Lung microvascular endothelial cell (primary cell): ENCODE measurements around the gene SUPT3H. TPM values are rescaled to one million over a fixed set of nuclear protein-coding genes. Genes with fewer than 3 reads are reported as not detected.

ENCODE experiments used
- DNase-seq, 2 donors: peaks; one replicate each; pipeline versions ENCODE4 v3.0.0 to v3.0.0-alpha.2; 2010; ENCODE audit warnings: low read depth in 2 of 2
- total RNA-seq: library from RNA; depleted of rRNA; stranded (reverse); fragments of >200 nt; gene quantifications from 2 replicates; pipeline ENCODE4 v1.2.1, GENCODE V29; 2014

The SUPT3H gene
- total RNA-seq, 1 donor from 2014 or later: 2.8 TPM

- no peak for DNase-seq
Measured at GRCh38 chr6:44850312-44850711, 527.4 kb downstream of the SUPT3H start.

- no peak for DNase-seq
Measured at GRCh38 chr6:44849806-44850205, 527.9 kb downstream of the SUPT3H start.

- DNase-seq: no peak
Measured at GRCh38 chr6:44843734-44844133, 534.0 kb downstream of the SUPT3H start.

- DNase-seq: no peak
Measured at GRCh38 chr6:44842616-44843015, 535.1 kb downstream of the SUPT3H start.

GRCh38 chr6:44841829-44842228 is 535.9 kb downstream of the SUPT3H start:
- DNase-seq: no peak

- DNase-seq: no peak
Measured at GRCh38 chr6:44837741-44838140, 540.0 kb downstream of the SUPT3H start.

GRCh38 chr6:44837255-44837654 is 540.5 kb downstream of the SUPT3H start:
- DNase-seq: no peak

- DNase-seq: no peak
Measured at GRCh38 chr6:44833248-44833647, 544.5 kb downstream of the SUPT3H start.

GRCh38 chr6:44831002-44831610 is 546.6 kb downstream of the SUPT3H start:
- DNase-seq: no peak

- no peak for DNase-seq
Measured at GRCh38 chr6:44829836-44830235, 547.9 kb downstream of the SUPT3H start.

- no peak for DNase-seq
Measured at GRCh38 chr6:44828780-44829179, 549.0 kb downstream of the SUPT3H start.

- DNase-seq: no peak
Measured at GRCh38 chr6:44826025-44826676, 551.6 kb downstream of the SUPT3H start.

GRCh38 chr6:44825273-44825672 is 552.5 kb downstream of the SUPT3H start:
- no peak for DNase-seq

- no peak for DNase-seq
Measured at GRCh38 chr6:44824567-44824966, 553.2 kb downstream of the SUPT3H start.

GRCh38 chr6:44820759-44821158 is 557.0 kb downstream of the SUPT3H start:
- no peak for DNase-seq

GRCh38 chr6:44820321-44820720 is 557.4 kb downstream of the SUPT3H start:
- DNase-seq: no peak

- no peak for DNase-seq
Measured at GRCh38 chr6:44811456-44811855, 566.3 kb downstream of the SUPT3H start.

- no peak for DNase-seq
Measured at GRCh38 chr6:44809258-44809657, 568.5 kb downstream of the SUPT3H start.

GRCh38 chr6:44808148-44808547 is 569.6 kb downstream of the SUPT3H start:
- DNase-seq: no peak

- no peak for DNase-seq
Measured at GRCh38 chr6:44806656-44807055, 571.1 kb downstream of the SUPT3H start.

- no peak for DNase-seq
Measured at GRCh38 chr6:44805238-44805846, 572.4 kb downstream of the SUPT3H start.

GRCh38 chr6:44804546-44805159 is 573.1 kb downstream of the SUPT3H start:
- no peak for DNase-seq

- DNase-seq: no peak
Measured at GRCh38 chr6:44804016-44804415, 573.7 kb downstream of the SUPT3H start.
